GM08714 (cell line): ENCODE results near the gene CYTH4.
"Not testable (repeated sequence)": the region's sequence is repeated elsewhere in the genome, so short reads cannot be mapped to it uniquely, and the experiment has no call there.

Experiments used
- H3K4me3 ChIP-seq: fragments of 200-500 bp; sonication (Bioruptor generic); 2 replicates; pipeline ENCODE4 v1.5.1; 2014; ENCODE audit warnings: mild to moderate bottlenecking, low read length, inconsistent platforms
- ZNF274 ChIP-seq: IDR thresholded peaks from 2 replicates; pipeline ENCODE4 v1.6.1; 2012; ENCODE audit warnings: mild to moderate bottlenecking, low read depth, low read length

CYTH4 gene

GRCh38 chr22:37324340-37325038 lies 42.2 kb downstream of the CYTH4 start:
- no peak overlapping the region for H3K4me3 ChIP-seq
- TF ChIP-seq ZNF274: no peak

- H3K4me3 ChIP-seq: no peak overlapping the region
- no peak for TF ChIP-seq ZNF274
Measured at GRCh38 chr22:37325039-37325395, 42.7 kb downstream of the CYTH4 start.

- TF ChIP-seq ZNF274: no peak
- H3K4me3 ChIP-seq: no peak overlapping the region
Measured at GRCh38 chr22:37326726-37327125, 44.4 kb downstream of the CYTH4 start.

GRCh38 chr22:37328017-37328416 lies 45.7 kb downstream of the CYTH4 start:
- TF ChIP-seq ZNF274: no peak
- H3K4me3 ChIP-seq: no peak overlapping the region

GRCh38 chr22:37328538-37329237 lies 46.4 kb downstream of the CYTH4 start:
- not testable (repeated sequence) for H3K4me3 ChIP-seq

- no peak overlapping the region for H3K4me3 ChIP-seq
- TF ChIP-seq ZNF274: no peak
Measured at GRCh38 chr22:37329238-37330140, 47.2 kb downstream of the CYTH4 start.

GRCh38 chr22:37330200-37331033 lies 48.1 kb downstream of the CYTH4 start:
- no peak for TF ChIP-seq ZNF274
- no peak overlapping the region for H3K4me3 ChIP-seq

GRCh38 chr22:37331034-37331428 lies 48.7 kb downstream of the CYTH4 start:
- no peak overlapping the region for H3K4me3 ChIP-seq
- TF ChIP-seq ZNF274: no peak

- TF ChIP-seq ZNF274: no peak
- no peak overlapping the region for H3K4me3 ChIP-seq
Measured at GRCh38 chr22:37331856-37332536, 49.7 kb downstream of the CYTH4 start.

- no peak for TF ChIP-seq ZNF274
- H3K4me3 ChIP-seq: no peak overlapping the region
Measured at GRCh38 chr22:37333724-37334460, 51.6 kb downstream of the CYTH4 start.

- H3K4me3 ChIP-seq: no peak overlapping the region
- no peak for TF ChIP-seq ZNF274
Measured at GRCh38 chr22:37334461-37334858, 52.2 kb downstream of the CYTH4 start.

- no peak for TF ChIP-seq ZNF274
- no peak overlapping the region for H3K4me3 ChIP-seq
Measured at GRCh38 chr22:37334859-37335805, 52.8 kb downstream of the CYTH4 start.

- no peak overlapping the region for H3K4me3 ChIP-seq
- TF ChIP-seq ZNF274: no peak
Measured at GRCh38 chr22:37335806-37336199, 53.5 kb downstream of the CYTH4 start.
